ENCODE results near the gene RALB.

GRCh38 chr2:120275617-120276400 lies 23.2 kb downstream of the RALB start:
- no peak for TF ChIP-seq POLR2A (IDR thresholded peaks at IDR 0.05)
- TF ChIP-seq, protein P1, sequence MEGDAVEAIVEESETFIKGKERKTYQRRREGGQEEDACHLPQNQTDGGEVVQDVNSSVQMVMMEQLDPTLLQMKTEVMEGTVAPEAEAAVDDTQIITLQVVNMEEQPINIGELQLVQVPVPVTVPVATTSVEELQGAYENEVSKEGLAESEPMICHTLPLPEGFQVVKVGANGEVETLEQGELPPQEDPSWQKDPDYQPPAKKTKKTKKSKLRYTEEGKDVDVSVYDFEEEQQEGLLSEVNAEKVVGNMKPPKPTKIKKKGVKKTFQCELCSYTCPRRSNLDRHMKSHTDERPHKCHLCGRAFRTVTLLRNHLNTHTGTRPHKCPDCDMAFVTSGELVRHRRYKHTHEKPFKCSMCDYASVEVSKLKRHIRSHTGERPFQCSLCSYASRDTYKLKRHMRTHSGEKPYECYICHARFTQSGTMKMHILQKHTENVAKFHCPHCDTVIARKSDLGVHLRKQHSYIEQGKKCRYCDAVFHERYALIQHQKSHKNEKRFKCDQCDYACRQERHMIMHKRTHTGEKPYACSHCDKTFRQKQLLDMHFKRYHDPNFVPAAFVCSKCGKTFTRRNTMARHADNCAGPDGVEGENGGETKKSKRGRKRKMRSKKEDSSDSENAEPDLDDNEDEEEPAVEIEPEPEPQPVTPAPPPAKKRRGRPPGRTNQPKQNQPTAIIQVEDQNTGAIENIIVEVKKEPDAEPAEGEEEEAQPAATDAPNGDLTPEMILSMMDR (IDR thresholded peaks at IDR 0.05): no peak
